HG03135 (cell line): ENCODE data around the gene R3HDM4.
"Not testable (repeated sequence)": the region's sequence is repeated elsewhere in the genome, so short reads cannot be mapped to it uniquely, and the experiment has no call there.

ENCODE experiments used
- ATAC-seq: cut with Tn5 transposase; IDR thresholded peaks from one replicate; pipeline ENCODE4 v1.9.1; 2021; ENCODE audit warnings: mild to moderate bottlenecking, moderate library complexity; ENCODE audit not compliant: unreplicated experiment

R3HDM4 gene

GRCh38 chr19:913080-913748 lies at the start of gene R3HDM4:
Gene R3HDM4, minus strand, starts transcription at chr19:913219. Its CDS starts 62 bp downstream, at chr19:913157.
- ATAC-seq, result no peak

DNA sequence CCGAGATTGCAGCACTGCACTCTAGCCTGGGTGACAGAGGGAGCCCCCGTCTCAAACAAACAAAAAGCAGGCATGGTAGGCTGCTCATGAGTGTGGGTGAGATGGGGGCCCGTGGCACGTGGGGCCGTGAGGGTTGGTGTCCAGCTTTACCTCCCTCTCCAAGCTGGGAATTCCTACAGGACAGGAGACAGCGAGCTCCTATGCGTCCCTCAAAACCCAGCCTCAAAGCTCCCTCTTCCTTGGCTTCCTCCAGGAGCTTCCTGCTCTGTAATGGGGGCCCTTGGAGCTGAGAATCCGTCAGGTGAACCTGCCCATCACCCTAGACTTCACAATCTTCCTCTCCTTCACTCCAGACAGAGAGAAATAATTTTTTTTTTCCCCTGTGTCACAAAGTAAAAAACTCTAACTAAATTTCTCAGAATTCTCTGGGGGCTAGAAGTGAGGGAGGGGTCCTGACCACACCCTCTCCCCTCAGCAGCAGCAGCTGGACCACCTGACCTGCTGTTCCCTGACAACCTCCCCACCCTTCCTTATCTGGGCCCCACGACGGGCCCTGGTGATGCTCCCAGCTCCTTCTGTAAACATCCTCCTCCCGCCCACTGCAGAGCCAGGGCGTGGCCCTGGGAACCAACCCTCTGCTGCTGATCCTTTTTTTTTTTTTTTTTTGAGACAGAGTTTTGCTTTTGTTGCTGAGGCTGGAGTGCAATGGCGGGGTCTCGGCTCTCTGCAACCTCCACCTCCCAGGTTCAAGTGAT lies 49.0 kb upstream of the R3HDM4 start:
- ATAC-seq, result no peak

GRCh38 chr19:960601-960938 lies 47.6 kb upstream of the R3HDM4 start:
- ATAC-seq, result no peak

DNA sequence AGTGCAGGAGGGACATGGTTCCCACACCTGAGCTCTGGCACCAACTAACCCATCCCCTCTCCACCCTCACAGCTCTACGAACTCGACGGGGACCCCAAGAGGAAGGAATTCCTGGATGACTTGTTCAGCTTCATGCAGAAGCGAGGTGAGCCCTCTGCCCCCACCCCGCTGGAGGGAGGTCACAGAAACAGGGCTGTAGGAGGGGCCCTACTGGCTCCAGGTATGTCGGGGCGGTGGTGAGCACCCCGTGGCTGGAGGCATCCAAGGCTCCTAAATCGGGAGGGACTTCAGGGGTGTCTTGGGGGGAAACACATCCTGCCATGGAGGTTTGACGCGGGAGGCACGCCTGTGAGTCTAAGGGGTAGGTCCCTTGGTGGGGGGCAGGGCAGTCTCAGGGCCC lies 47.0 kb upstream of the R3HDM4 start:
- no peak for ATAC-seq

- ATAC-seq, result no peak
Measured at GRCh38 chr19:958967-959855, 46.2 kb upstream of the R3HDM4 start.

- not testable (repeated sequence) for ATAC-seq
Measured at GRCh38 chr19:957578-957977, 44.6 kb upstream of the R3HDM4 start.

GRCh38 chr19:956766-957440 lies 43.9 kb upstream of the R3HDM4 start:
- ATAC-seq, result no peak

GRCh38 chr19:955803-956765 lies 43.1 kb upstream of the R3HDM4 start:
- no peak for ATAC-seq

GRCh38 chr19:954672-955494 lies 41.9 kb upstream of the R3HDM4 start:
- no peak for ATAC-seq

DNA sequence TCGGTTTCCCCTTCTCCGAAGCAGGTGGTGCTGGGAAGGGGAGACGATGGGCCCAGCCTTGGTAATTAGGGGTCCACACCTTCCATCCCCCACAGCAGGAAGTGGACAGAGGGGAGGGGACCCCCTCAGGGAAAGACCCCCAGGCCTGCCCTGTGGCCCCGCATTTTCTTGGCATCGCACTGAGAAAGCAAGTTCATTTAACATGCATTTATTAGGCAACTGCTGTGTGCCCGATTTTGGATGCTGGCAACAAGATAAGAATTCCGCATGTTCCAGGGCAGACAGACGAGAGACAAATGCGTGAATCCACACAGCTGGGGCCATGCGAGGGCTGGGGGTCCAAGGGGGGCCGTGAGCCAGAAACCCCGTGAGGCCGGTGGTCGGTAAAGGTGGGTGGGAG lies 41.3 kb upstream of the R3HDM4 start:
- ATAC-seq, result no peak

- no peak for ATAC-seq
Measured at GRCh38 chr19:953445-954271, 40.6 kb upstream of the R3HDM4 start.

DNA sequence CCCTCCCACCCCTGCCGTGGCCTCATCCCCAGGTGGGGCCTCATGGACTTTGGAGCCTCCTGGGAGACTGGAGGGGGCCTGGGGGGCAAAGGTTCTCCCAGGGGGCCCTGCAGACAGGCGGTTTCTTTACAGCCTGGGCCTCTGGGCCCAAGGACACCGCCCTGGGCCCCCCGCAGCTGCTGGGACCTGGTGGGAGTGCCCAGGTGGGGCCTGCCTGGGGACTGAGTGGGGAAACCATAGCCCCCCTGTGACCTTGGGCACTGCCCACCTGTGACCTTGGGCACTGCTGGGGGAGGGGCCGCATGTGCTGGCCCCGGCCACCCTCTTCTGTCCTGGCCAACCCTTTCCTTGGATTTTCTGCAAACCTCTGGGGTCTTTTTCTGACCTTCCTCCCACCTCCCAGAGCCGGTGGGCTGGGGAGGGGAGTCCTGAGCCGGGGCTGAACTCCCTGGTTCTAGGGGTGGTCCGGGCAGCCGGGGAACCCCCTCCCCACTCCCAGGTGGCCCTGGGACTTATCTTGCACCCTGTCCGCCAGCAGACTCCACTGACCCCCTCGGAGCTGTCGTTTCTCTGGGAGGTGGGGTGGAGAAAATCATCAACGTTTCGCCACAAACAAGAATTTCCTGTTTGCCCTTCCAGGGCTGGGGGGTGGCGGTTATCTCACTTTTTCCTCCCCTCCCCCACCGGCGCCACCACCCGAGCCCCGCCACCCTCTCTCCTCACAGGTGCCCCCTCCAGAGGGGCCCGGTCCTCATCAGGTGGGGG lies 39.8 kb upstream of the R3HDM4 start:
- ATAC-seq, result no peak

- no peak for ATAC-seq
Measured at GRCh38 chr19:952049-952679, 39.1 kb upstream of the R3HDM4 start.

DNA sequence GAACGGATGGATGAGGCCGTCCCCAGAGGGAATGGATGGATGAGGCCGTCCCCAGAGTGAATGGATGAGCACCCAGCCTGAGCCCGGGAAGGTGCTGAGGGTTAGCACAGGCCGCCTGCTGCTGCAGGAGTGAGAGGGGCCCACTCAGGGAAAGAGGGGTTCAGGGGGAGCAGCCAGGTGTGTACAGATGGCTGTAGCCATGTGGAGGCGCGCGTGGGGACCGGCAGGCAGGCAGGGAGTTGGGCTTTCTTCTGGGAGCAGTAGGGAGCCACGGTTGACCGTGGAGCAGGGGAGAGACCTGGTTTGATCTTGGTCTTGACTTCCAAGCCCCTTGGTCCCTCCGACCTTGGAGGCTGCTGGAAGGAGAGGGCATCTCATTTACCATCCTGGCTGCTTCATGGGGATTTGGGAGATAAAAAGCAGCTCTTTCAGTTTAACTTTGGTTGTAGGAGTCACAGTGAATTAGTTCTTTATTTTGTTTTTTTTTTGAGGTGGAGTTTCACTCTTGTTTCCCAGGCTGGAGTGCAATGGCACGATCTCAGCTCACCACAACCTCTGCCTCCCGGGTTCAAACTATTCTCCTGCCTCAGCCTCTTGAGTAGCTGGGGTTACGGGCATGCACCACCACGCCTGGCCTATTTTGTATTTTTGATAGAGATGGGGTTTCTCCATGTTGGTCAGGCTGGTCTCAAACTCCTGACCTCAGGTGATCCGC lies 37.5 kb upstream of the R3HDM4 start:
- no peak for ATAC-seq

- ATAC-seq, result no peak
Measured at GRCh38 chr19:948842-949496, 36.0 kb upstream of the R3HDM4 start.
